T47D (cell line): ENCODE measurements around the gene CRYBA2.

Experiments
- DNase-seq, 2 experiments: peaks; one replicate each; pipeline versions ENCODE4 v3.0.0 to v3.0.0-alpha.2; 2011 to 2012; ENCODE audit warnings: low read depth in 1 of 2, low spot score in 1 of 2
- JUND ChIP-seq: IDR thresholded peaks from 2 replicates; pipeline ENCODE4 v1.6.1; 2012; ENCODE audit warnings: low read depth
- in situ Hi-C: cut with HindIII; loops from 2 replicates; pipeline ENCODE4 v1.10.0; 2016; ENCODE audit warnings: low sequenced_read_pairs, low pct_unique_long_range_greater_than_20kb

Gene CRYBA2

GRCh38 chr2:218960309-218961165, 32.7 kb downstream of the CRYBA2 start:
- no peak for TF ChIP-seq JUND
- DNase-seq: no peak
- in situ Hi-C loops: no loop called here

- no peak for DNase-seq
- TF ChIP-seq JUND: no peak
- in situ Hi-C loops: no loop called here
Measured at GRCh38 chr2:218959761-218960308, 33.4 kb downstream of the CRYBA2 start.

- DNase-seq: no peak
- in situ Hi-C loops: no loop called here
- TF ChIP-seq JUND: no peak
Measured at GRCh38 chr2:218959141-218959731, 34.0 kb downstream of the CRYBA2 start, which contains the start of gene CDK5R2. TSS of gene CDK5R2 (plus strand) at chr2:218959666. CDS start at chr2:218959821, 155 bp downstream.

GRCh38 chr2:218958276-218958675, 34.9 kb downstream of the CRYBA2 start:
- DNase-seq: no peak
- in situ Hi-C loops: no loop called here
- TF ChIP-seq JUND: no peak

- in situ Hi-C loops: no loop called here
- no peak for DNase-seq
- no peak for TF ChIP-seq JUND
Measured at GRCh38 chr2:218957671-218958070, 35.6 kb downstream of the CRYBA2 start.

GRCh38 chr2:218956039-218956438, 37.2 kb downstream of the CRYBA2 start:
- in situ Hi-C loops: no loop called here
- no peak for TF ChIP-seq JUND
- no peak for DNase-seq

- no peak for DNase-seq
- TF ChIP-seq JUND: no peak
- in situ Hi-C loops: no loop called here
Measured at GRCh38 chr2:218954541-218955300, 38.5 kb downstream of the CRYBA2 start.

GRCh38 chr2:218953366-218953954, 39.8 kb downstream of the CRYBA2 start:
- no peak for DNase-seq
- in situ Hi-C loops: no loop called here
- TF ChIP-seq JUND: no peak

- no peak for TF ChIP-seq JUND
Measured at GRCh38 chr2:218952160-218952559, 41.1 kb downstream of the CRYBA2 start.

GRCh38 chr2:218946621-218947020, 46.6 kb downstream of the CRYBA2 start:
- in situ Hi-C loops: no loop called here
- no peak for TF ChIP-seq JUND

More at GRCh38 chr2:218952160-218952559, 41.1 kb downstream of the CRYBA2 start:
- no peak for DNase-seq
- in situ Hi-C loops: no loop called here

GRCh38 chr2:218944759-218945404, 48.3 kb downstream of the CRYBA2 start:
- no peak for DNase-seq
- TF ChIP-seq JUND: no peak
- in situ Hi-C loops: no loop called here

More at GRCh38 chr2:218946621-218947020, 46.6 kb downstream of the CRYBA2 start:
- DNase-seq: no peak
